Endothelial cell of coronary artery (primary cell): Measurements from ENCODE around the gene USP17L22. TPM values are rescaled to one million over a fixed set of nuclear protein-coding genes. Genes with fewer than 3 reads are reported as not detected.

Experiments
- total RNA-seq: library from RNA; depleted of rRNA; stranded (reverse); fragments of >200 nt; gene quantifications from 2 replicates; pipeline ENCODE4 v1.2.3, GENCODE V29; 2014

The USP17L22 gene, protein sequence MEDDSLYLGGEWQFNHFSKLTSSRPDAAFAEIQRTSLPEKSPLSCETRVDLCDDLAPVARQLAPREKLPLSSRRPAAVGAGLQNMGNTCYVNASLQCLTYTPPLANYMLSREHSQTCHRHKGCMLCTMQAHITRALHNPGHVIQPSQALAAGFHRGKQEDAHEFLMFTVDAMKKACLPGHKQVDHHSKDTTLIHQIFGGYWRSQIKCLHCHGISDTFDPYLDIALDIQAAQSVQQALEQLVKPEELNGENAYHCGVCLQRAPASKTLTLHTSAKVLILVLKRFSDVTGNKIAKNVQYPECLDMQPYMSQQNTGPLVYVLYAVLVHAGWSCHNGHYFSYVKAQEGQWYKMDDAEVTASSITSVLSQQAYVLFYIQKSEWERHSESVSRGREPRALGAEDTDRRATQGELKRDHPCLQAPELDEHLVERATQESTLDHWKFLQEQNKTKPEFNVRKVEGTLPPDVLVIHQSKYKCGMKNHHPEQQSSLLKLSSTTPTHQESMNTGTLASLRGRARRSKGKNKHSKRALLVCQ
- total RNA-seq = not detected in 2 replicates

DNA sequence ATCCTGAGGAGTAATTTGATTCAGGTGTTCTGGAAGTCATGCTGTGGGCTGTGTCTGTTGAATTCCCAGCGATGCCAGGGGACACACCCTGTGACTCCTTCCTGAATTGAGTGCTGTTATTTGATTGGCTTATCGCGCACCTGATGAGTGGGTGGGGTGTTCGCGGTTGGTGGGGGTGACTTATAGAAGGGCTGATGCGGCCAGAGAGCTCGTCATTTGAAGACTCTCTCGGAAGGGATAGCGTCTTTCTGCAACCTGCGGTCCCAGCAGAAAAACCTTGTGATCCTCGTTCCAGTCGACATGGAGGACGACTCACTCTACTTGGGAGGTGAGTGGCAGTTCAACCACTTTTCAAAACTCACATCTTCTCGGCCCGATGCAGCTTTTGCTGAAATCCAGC lies at the start of gene USP17L22:
Gene USP17L22 (plus strand): TSS at position 301 of the 400 bp plus-strand sequence. CDS start 0 bp downstream, at position 301.

DNA sequence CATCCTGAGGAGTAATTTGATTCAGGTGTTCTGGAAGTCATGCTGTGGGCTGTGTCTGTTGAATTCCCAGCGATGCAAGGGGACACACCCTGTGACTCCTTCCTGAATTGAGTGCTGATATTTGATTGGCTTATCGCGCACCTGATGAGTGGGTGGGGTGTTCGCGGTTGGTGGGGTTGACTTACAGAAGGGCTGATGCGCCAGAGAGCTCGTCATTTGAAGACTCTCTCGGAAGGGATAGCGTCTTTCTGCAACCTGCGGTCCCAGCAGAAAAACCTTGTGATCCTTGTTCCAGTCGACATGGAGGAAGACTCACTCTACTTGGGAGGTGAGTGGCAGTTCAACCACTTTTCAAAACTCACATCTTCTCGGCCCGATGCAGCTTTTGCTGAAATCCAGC lies 47.6 kb upstream of the USP17L22 start, which contains the start of gene USP17L12:
Gene USP17L12 (plus strand): TSS at position 301 of the 400 bp plus-strand sequence. CDS start 0 bp downstream, at position 301.

DNA sequence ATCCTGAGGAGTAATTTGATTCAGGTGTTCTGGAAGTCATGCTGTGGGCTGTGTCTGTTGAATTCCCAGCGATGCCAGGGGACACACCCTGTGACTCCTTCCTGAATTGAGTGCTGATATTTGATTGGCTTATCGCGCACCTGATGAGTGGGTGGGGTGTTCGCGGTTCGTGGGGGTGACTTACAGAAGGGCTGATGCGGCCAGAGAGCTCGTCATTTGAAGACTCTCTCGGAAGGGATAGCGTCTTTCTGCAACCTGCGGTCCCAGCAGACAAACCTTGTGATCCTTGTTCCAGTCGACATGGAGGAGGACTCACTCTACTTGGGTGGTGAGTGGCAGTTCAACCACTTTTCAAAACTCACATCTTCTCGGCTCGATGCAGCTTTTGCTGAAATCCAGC lies 42.8 kb upstream of the USP17L22 start, which contains the start of gene USP17L13:
Gene USP17L13 (plus strand): TSS at position 301 of the 400 bp plus-strand sequence. CDS start 0 bp downstream, at position 301.

DNA sequence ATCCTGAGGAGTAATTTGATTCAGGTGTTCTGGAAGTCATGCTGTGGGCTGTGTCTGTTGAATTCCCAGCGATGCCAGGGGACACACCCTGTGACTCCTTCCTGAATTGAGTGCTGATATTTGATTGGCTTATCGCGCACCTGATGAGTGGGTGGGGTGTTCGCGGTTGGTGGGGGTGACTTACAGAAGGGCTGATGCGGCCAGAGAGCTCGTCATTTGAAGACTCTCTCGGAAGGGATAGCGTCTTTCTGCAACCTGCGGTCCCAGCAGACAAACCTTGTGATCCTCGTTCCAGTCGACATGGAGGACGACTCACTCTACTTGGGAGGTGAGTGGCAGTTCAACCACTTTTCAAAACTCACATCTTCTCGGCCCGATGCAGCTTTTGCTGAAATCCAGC lies 33.3 kb upstream of the USP17L22 start, which contains the start of gene USP17L15:
Gene USP17L15 (plus strand): TSS at position 301 of the 400 bp plus-strand sequence. CDS start 0 bp downstream, at position 301.

DNA sequence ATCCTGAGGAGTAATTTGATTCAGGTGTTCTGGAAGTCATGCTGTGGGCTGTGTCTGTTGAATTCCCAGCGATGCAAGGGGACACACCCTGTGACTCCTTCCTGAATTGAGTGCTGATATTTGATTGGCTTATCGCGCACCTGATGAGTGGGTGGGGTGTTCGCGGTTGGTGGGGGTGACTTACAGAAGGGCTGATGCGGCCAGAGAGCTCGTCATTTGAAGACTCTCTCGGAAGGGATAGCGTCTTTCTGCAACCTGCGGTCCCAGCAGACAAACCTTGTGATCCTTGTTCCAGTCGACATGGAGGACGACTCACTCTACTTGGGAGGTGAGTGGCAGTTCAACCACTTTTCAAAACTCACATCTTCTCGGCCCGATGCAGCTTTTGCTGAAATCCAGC lies 23.8 kb upstream of the USP17L22 start, which contains the start of gene USP17L17:
Gene USP17L17 (plus strand): TSS at position 301 of the 400 bp plus-strand sequence. CDS start 0 bp downstream, at position 301.

DNA sequence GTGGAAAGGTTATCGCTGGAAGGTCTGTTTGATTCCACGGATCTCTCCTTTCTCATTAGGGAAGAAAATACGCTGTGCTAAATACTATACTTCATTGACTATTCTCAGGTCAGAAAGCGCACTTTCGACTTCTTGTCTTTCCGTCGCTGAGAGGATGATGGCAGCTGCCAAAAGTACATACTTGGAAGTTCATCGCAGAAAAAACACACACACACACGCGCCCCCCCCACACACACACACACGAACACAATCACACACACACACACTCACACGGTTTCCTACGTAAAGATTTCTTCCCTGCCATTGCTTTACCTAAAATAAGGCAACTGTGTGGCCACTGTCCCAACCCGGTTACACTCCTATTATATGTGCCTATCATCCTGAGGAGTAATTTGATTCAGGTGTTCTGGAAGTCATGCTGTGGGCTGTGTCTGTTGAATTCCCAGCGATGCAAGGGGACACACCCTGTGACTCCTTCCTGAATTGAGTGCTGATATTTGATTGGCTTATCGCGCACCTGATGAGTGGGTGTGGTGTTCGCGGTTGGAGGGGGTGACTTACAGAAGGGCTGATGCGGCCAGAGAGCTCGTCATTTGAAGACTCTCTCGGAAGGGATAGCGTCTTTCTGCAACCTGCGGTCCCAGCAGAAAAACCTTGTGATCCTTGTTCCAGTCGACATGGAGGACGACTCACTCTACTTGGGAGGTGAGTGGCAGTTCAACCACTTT lies 19.3 kb upstream of the USP17L22 start, which contains the start of gene USP17L18:
Gene USP17L18 (plus strand): TSS at position 678 of the 728 bp plus-strand sequence. CDS start 0 bp downstream, at position 678.

DNA sequence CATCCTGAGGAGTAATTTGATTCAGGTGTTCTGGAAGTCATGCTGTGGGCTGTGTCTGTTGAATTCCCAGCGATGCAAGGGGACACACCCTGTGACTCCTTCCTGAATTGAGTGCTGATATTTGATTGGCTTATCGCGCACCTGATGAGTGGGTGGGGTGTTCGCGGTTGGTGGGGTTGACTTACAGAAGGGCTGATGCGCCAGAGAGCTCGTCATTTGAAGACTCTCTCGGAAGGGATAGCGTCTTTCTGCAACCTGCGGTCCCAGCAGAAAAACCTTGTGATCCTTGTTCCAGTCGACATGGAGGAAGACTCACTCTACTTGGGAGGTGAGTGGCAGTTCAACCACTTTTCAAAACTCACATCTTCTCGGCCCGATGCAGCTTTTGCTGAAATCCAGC lies 14.3 kb upstream of the USP17L22 start, which contains the start of gene USP17L19:
Gene USP17L19 (plus strand): TSS at position 301 of the 400 bp plus-strand sequence. CDS start 0 bp downstream, at position 301.

DNA sequence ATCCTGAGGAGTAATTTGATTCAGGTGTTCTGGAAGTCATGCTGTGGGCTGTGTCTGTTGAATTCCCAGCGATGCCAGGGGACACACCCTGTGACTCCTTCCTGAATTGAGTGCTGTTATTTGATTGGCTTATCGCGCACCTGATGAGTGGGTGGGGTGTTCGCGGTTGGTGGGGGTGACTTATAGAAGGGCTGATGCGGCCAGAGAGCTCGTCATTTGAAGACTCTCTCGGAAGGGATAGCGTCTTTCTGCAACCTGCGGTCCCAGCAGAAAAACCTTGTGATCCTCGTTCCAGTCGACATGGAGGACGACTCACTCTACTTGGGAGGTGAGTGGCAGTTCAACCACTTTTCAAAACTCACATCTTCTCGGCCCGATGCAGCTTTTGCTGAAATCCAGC lies 9.6 kb upstream of the USP17L22 start, which contains the start of gene USP17L20:
Gene USP17L20 (plus strand): TSS at position 301 of the 400 bp plus-strand sequence. CDS start 0 bp downstream, at position 301.

DNA sequence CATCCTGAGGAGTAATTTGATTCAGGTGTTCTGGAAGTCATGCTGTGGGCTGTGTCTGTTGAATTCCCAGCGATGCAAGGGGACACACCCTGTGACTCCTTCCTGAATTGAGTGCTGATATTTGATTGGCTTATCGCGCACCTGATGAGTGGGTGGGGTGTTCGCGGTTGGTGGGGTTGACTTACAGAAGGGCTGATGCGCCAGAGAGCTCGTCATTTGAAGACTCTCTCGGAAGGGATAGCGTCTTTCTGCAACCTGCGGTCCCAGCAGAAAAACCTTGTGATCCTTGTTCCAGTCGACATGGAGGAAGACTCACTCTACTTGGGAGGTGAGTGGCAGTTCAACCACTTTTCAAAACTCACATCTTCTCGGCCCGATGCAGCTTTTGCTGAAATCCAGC lies 4.8 kb upstream of the USP17L22 start, which contains the start of gene USP17L21:
Gene USP17L21 (plus strand): TSS at position 301 of the 400 bp plus-strand sequence. CDS start 0 bp downstream, at position 301.

Other genes starting within 250 kb of the USP17L22 start
- gene FAM90A26, start 97.2 kb upstream of the USP17L22 start, total RNA-seq = not detected in 2 replicates
- not detected in 2 replicates for gene USP17L10, start 57.0 kb upstream of the USP17L22 start, total RNA-seq
- not detected in 2 replicates for gene USP17L11, start 52.2 kb upstream of the USP17L22 start, total RNA-seq
- gene USP17L12, start 47.5 kb upstream of the USP17L22 start, total RNA-seq = not detected in 2 replicates
- gene USP17L13, start 42.7 kb upstream of the USP17L22 start, total RNA-seq = not detected in 2 replicates
- gene USP17L15, start 33.2 kb upstream of the USP17L22 start, total RNA-seq = not detected in 2 replicates
- gene USP17L17, start 23.7 kb upstream of the USP17L22 start, total RNA-seq = not detected in 2 replicates
- gene USP17L18, start 19.0 kb upstream of the USP17L22 start, total RNA-seq = not detected in 2 replicates
- gene USP17L19, start 14.2 kb upstream of the USP17L22 start, total RNA-seq = not detected in 2 replicates
- not detected in 2 replicates for gene USP17L20, start 9.5 kb upstream of the USP17L22 start, total RNA-seq
- gene USP17L21, start 4.7 kb upstream of the USP17L22 start, total RNA-seq = not detected in 2 replicates
- not detected in 2 replicates for gene USP17L24, start 57.5 kb downstream of the USP17L22 start, total RNA-seq
- gene USP17L25, start 62.3 kb downstream of the USP17L22 start, total RNA-seq = not detected in 2 replicates
- not detected in 2 replicates for gene USP17L26, start 67.0 kb downstream of the USP17L22 start, total RNA-seq
- gene USP17L5, start 71.8 kb downstream of the USP17L22 start, total RNA-seq = not detected in 2 replicates
- not detected in 2 replicates for gene USP17L27, start 76.5 kb downstream of the USP17L22 start, total RNA-seq
- not detected in 2 replicates for gene USP17L28, start 81.3 kb downstream of the USP17L22 start, total RNA-seq
- gene USP17L29, start 86.0 kb downstream of the USP17L22 start, total RNA-seq = not detected in 2 replicates
- gene USP17L30, start 95.5 kb downstream of the USP17L22 start, total RNA-seq = not detected in 2 replicates
- not detected in 2 replicates for gene DEFB131A, start 176.8 kb downstream of the USP17L22 start, total RNA-seq